PC-3 (cell line): ENCODE measurements around the gene CALML4. TPM values are rescaled to one million over a fixed set of nuclear protein-coding genes. Genes with fewer than 3 reads are reported as not detected.
"Not testable (repeated sequence)": the region's sequence is repeated elsewhere in the genome, so short reads cannot be mapped to it uniquely, and the experiment has no call there.

ENCODE experiments used
- ATAC-seq: fragments of 200-7000 bp; cut with Tn5 transposase; 2 replicates; pipeline ENCODE4 v1.9.1; 2020; ENCODE audit warnings: mild to moderate bottlenecking, moderate library complexity
- BruUV-seq: library from RNA; stranded (reverse); fragments of 400-500 nt; replicated peaks from 2 replicates; lab custom pipeline; 2021; lab: Mats Ljungman, UMichigan
- CTCF ChIA-PET: fragments of 300-600 bp; sonication (Branson Sonifier 250); formaldehyde crosslinking; loops from one replicate; lab custom pipeline; 2022; ENCODE audit warnings: antibody characterized with exemption; lab: Charles Lee
- POLR2A ChIA-PET: fragments of 300-600 bp; sonication (Branson Sonifier 250); formaldehyde crosslinking; loops from one replicate; lab custom pipeline; 2022; ENCODE audit warnings: antibody characterized with exemption; ENCODE audit not compliant: unreplicated experiment; lab: Charles Lee
- DNase-seq: peaks from one replicate; pipeline ENCODE4 v3.0.0-alpha.2; 2015
- H2AFZ ChIP-seq: fragments of 300-600 bp; sonication (generic); 2 replicates; pipeline ENCODE4 v1.6.0; 2016; ENCODE audit warnings: antibody characterized with exemption, low read length
- H3F3A ChIP-seq: fragments of 300-600 bp; sonication (generic); one replicate; pipeline ENCODE4 v1.6.0; 2017; ENCODE audit warnings: antibody characterized with exemption, low read length, control low read depth, mild to moderate bottlenecking; ENCODE audit not compliant: unreplicated experiment
- H3K27ac ChIP-seq: fragments of 300-600 bp; sonication (generic); 2 replicates; pipeline ENCODE4 v1.5.1; 2016; ENCODE audit warnings: mild to moderate bottlenecking, low read length
- H3K27me3 ChIP-seq: fragments of 300-600 bp; sonication (generic); 2 replicates; pipeline ENCODE4 v1.6.1; 2016; ENCODE audit warnings: low read length, mixed read lengths
- H3K36me3 ChIP-seq: fragments of 300-600 bp; sonication (generic); 2 replicates; pipeline ENCODE4 v1.6.1; 2016; ENCODE audit warnings: low read depth, mixed run types, low read length, mixed read lengths
- H3K4me1 ChIP-seq: fragments of 300-600 bp; sonication (generic); 2 replicates; pipeline ENCODE4 v1.5.1; 2016; ENCODE audit warnings: low read length; ENCODE audit not compliant: insufficient read depth
- H3K4me2 ChIP-seq: fragments of 300-600 bp; sonication (generic); 2 replicates; pipeline ENCODE4 v1.6.0; 2016; ENCODE audit warnings: low read length
- H3K4me3 ChIP-seq: fragments of 300-600 bp; sonication (generic); 2 replicates; pipeline ENCODE4 v1.5.1; 2016; ENCODE audit warnings: mild to moderate bottlenecking, low read length, mixed read lengths
- H3K79me2 ChIP-seq: fragments of 300-600 bp; sonication (generic); 2 replicates; pipeline ENCODE4 v1.6.1; 2017; ENCODE audit warnings: low read length, mixed read lengths
- H3K9ac ChIP-seq: fragments of 300-600 bp; sonication (generic); 2 replicates; pipeline ENCODE4 v1.6.0; 2016; ENCODE audit warnings: mild to moderate bottlenecking, low read length
- H3K9me2 ChIP-seq: fragments of 300-600 bp; sonication (generic); replicated peaks from 2 replicates; pipeline ENCODE4 v1.6.1; 2016; ENCODE audit warnings: mixed run types, low read length, mixed read lengths
- H3K9me3 ChIP-seq: fragments of 300-600 bp; sonication (generic); 2 replicates; pipeline ENCODE4 v1.6.1; 2016; ENCODE audit warnings: low read length, mixed read lengths
- H4K20me1 ChIP-seq: fragments of 300-600 bp; sonication (generic); 2 replicates; pipeline ENCODE4 v1.6.1; 2016; ENCODE audit warnings: low read length, mixed read lengths
- EZH2 ChIP-seq: fragments of 300-600 bp; sonication (generic); IDR thresholded peaks from one replicate; pipeline ENCODE4 v1.6.1; 2017; ENCODE audit warnings: antibody characterized with exemption, mild to moderate bottlenecking, low read length; ENCODE audit not compliant: unreplicated experiment
- EZH2phosphoT487 ChIP-seq: fragments of 300-600 bp; sonication (generic); IDR thresholded peaks from 2 replicates; pipeline ENCODE4 v1.6.1; 2018; ENCODE audit warnings: mild to moderate bottlenecking, antibody characterized with exemption, low read length, borderline replicate concordance
- intact Hi-C: fragments of 100-400 bp; cut with micrococcal nuclease; formaldehyde crosslinking; loops from 2 replicates; pipeline ENCODE4 v1.9.0; 2023
- total RNA-seq: library from RNA; depleted of rRNA; stranded (reverse); fragments of >200 nt; gene quantifications from 2 replicates; pipeline ENCODE4 v1.2.3, GENCODE V29; 2014
- TF ChIP-seq, protein P1 (sequence below): fragments of 300-600 bp; sonication (generic); conservative IDR thresholded peaks from 2 replicates; pipeline ENCODE4 v1.5.1; 2017; ENCODE audit warnings: antibody characterized with exemption, low read depth, mild to moderate bottlenecking, low read length

Gene CALML4
- total RNA-seq, 1 experiment from 2014 or later = 4.8 TPM

DNA sequence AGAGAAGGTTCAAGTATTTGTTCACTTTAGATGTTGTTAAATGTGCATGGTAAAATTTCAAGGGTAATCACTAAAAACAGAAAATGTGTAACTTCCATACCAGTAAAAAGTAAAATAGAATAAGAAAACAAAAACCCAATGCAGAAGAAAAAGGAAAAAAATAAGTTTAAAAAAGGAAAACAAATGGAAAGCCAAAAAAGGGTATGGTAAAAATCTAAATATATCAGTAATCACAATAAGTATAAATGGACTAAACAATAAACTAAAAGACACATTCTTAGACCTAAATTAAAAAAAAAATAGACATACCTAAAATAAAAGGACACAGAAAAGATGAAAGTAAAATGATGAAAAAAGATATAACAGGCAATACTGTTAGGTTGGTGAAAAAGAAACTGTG lies 33.9 kb upstream of the CALML4 start:
- no peak overlapping the region for H3K9ac ChIP-seq
- no peaks in the 10 kb centered on the region for H4K20me1 ChIP-seq
- no TSS peak for BruUV-seq
- H3K36me3 ChIP-seq = no peaks in the 10 kb centered on the region
- no peaks in the 10 kb centered on the region for H3F3A ChIP-seq
- ATAC-seq (no peak), DNase-seq (no peak)
- POLR2A ChIA-PET = no interaction called here
- no peak overlapping the region for H3K27ac ChIP-seq
- CTCF ChIA-PET = no interaction called here
- no peak overlapping the region for H2AFZ ChIP-seq
- no peaks in the 10 kb centered on the region for H3K9me3 ChIP-seq
- intact Hi-C loops = no loop called here
- no peaks in the 10 kb centered on the region for H3K27me3 ChIP-seq
- no peaks in the 10 kb centered on the region for H3K79me2 ChIP-seq
- H3K4me2 ChIP-seq = no peak overlapping the region
- H3K4me1 ChIP-seq = no peaks in the 10 kb centered on the region
- TF ChIP-seq EZH2phosphoT487 = no peak
- TF ChIP-seq, protein P1, sequence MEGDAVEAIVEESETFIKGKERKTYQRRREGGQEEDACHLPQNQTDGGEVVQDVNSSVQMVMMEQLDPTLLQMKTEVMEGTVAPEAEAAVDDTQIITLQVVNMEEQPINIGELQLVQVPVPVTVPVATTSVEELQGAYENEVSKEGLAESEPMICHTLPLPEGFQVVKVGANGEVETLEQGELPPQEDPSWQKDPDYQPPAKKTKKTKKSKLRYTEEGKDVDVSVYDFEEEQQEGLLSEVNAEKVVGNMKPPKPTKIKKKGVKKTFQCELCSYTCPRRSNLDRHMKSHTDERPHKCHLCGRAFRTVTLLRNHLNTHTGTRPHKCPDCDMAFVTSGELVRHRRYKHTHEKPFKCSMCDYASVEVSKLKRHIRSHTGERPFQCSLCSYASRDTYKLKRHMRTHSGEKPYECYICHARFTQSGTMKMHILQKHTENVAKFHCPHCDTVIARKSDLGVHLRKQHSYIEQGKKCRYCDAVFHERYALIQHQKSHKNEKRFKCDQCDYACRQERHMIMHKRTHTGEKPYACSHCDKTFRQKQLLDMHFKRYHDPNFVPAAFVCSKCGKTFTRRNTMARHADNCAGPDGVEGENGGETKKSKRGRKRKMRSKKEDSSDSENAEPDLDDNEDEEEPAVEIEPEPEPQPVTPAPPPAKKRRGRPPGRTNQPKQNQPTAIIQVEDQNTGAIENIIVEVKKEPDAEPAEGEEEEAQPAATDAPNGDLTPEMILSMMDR = no peak
- TF ChIP-seq EZH2 = no peak
- no peaks in the 10 kb centered on the region for H3K9me2 ChIP-seq
- H3K4me3 ChIP-seq = no peak overlapping the region

DNA sequence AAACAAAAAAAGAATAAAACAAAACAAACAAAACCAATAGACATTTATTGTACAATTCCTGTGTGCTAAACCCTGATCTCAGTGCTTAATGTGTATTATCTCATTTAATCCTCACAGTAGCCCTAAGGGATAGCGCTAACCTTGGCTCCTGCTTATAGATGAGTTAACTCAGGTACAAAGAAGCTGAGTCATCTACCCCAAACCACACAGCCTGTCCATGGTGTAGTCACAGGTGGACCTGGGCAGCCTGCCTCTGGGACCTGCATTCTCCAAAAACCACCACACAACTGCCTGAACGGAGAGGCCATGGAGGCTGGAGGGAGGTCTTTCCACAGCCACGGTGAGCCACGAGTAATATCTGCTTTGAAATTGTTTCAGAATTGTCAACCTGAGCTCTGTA lies 29.9 kb upstream of the CALML4 start:
- Histone ChIP-seq H3K27me3 (no peaks in the 10 kb centered on the region), H4K20me1 (no peaks in the 10 kb centered on the region), H3K9me3 (no peaks in the 10 kb centered on the region), H3K4me3 (no peak overlapping the region), H3F3A (no peaks in the 10 kb centered on the region), H3K79me2 (no peaks in the 10 kb centered on the region), H3K4me2 (no peak overlapping the region), H3K9ac (no peak overlapping the region), H3K9me2 (no peaks in the 10 kb centered on the region), H3K4me1 (peaks cover 4% of the 10 kb centered on the region; the same call in 1 of the 2 replicates), H3K36me3 (no peaks in the 10 kb centered on the region), H2AFZ (no peak overlapping the region), H3K27ac (no peak overlapping the region)
- CTCF ChIA-PET = no interaction called here
- peak; percentile 59 for DNase-seq
- TF ChIP-seq EZH2 (no peak), EZH2phosphoT487 (no peak)
- TF ChIP-seq, protein P1 = no peak
- ATAC-seq = no peak
- intact Hi-C loops = no loop called here
- POLR2A ChIA-PET = no interaction called here
- no TSS peak for BruUV-seq

DNA sequence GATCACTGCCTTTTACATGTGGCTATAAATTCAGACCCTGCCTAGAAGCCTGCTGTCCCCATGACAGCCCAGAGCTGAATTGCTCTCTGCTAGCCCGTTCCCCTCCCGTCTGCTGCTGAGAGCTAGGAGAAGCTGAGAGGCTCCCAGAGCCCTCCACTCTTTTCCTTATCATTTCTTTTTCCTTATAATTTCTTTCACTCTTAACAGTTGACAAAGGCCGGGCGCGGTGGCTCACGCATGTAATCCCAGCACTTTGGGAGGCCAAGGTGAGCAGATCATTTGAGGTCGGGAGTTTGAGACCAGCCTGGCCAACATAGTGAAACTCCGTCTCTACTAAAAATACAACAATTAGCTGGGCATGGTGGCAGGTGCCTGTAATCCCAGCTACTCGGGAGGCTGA lies 29.4 kb upstream of the CALML4 start:
- intact Hi-C loops, H2AFZ ChIP-seq, H3K9ac ChIP-seq, ATAC-seq, CTCF ChIA-PET, H3K79me2 ChIP-seq, DNase-seq, H3K9me2 ChIP-seq, H3K9me3 ChIP-seq, H3K36me3 ChIP-seq, H3K27me3 ChIP-seq, H3K27ac ChIP-seq, BruUV-seq, POLR2A ChIA-PET, H3F3A ChIP-seq, H3K4me1 ChIP-seq, H4K20me1 ChIP-seq, H3K4me2 ChIP-seq, H3K4me3 ChIP-seq: not testable (repeated sequence)
